CD8-positive, alpha-beta memory T cell (primary cell): ENCODE measurements around the gene HAUS6. TPM values are rescaled to one million over a fixed set of nuclear protein-coding genes. Genes with fewer than 3 reads are reported as not detected.
A peak's percentile ranks its signal among the peaks of the same experiment; 100 is the strongest.

Source experiments
- CTCF ChIA-PET: fragments of 350-600 bp; sonication (Branson Sonifier 250); formaldehyde crosslinking; loops from one replicate; lab custom pipeline; 2021; ENCODE audit warnings: antibody characterized with exemption; lab: Charles Lee
- POLR2A ChIA-PET: fragments of 350-600 bp; sonication (Branson Sonifier 250); formaldehyde crosslinking; loops from one replicate; lab custom pipeline; 2021; ENCODE audit warnings: antibody characterized with exemption; lab: Charles Lee
- DNase-seq, 5 donors: peaks; one replicate each; pipeline versions ENCODE4 v3.0.0 to v3.0.0-alpha.2; 2020 to 2022; ENCODE audit warnings: mixed read lengths in 1 of 5
- H3K27ac ChIP-seq: one replicate; pipeline ENCODE4 v1.7.0; 2013; ENCODE audit warnings: low read depth, mild to moderate bottlenecking, low read length, moderate library complexity
- H3K27me3 ChIP-seq: 2 replicates; pipeline ENCODE4 v1.7.0; 2013; ENCODE audit warnings: low read length, mild to moderate bottlenecking; ENCODE audit not compliant: insufficient read depth, poor library complexity, severe bottlenecking
- H3K36me3 ChIP-seq: 2 replicates; pipeline ENCODE4 v1.7.0; 2013; ENCODE audit warnings: mild to moderate bottlenecking, low read length, moderate library complexity; ENCODE audit not compliant: insufficient read depth
- H3K4me1 ChIP-seq: 2 replicates; pipeline ENCODE4 v1.7.0; 2013; ENCODE audit warnings: mild to moderate bottlenecking, low read length, moderate library complexity; ENCODE audit not compliant: insufficient read depth
- H3K4me3 ChIP-seq: 2 replicates; pipeline ENCODE4 v1.7.0; 2013; ENCODE audit warnings: mild to moderate bottlenecking, low read length
- H3K9me3 ChIP-seq: 2 replicates; pipeline ENCODE4 v1.7.0; 2013; ENCODE audit warnings: mild to moderate bottlenecking, low read length
- H3K27ac Mint-ChIP-seq, 8 donors: one replicate each; pipeline ENCODE4 v1.8.0; 2020 to 2021; ENCODE audit warnings: mixed read lengths in 8 of 8, mild to moderate bottlenecking in 6 of 8, inconsistent platforms in 3 of 8, moderate library complexity in 3 of 8
- H3K27me3 Mint-ChIP-seq, 2 donors: one replicate each; pipeline ENCODE4 v1.8.0; 2020 to 2021; ENCODE audit warnings: mixed read lengths in 2 of 2, mild to moderate bottlenecking in 1 of 2, moderate library complexity in 1 of 2
- H3K36me3 Mint-ChIP-seq, 3 donors: one replicate each; pipeline ENCODE4 v1.8.0; 2020 to 2021; ENCODE audit warnings: mixed read lengths in 3 of 3, inconsistent platforms in 1 of 3, mild to moderate bottlenecking in 1 of 3
- H3K4me1 Mint-ChIP-seq, 3 donors: one replicate each; pipeline ENCODE4 v1.8.0; 2020 to 2021; ENCODE audit warnings: mixed read lengths in 3 of 3, inconsistent platforms in 1 of 3, mild to moderate bottlenecking in 1 of 3
- H3K4me3 Mint-ChIP-seq, 7 donors: one replicate each; pipeline ENCODE4 v1.8.0; 2020 to 2021; ENCODE audit warnings: mixed read lengths in 7 of 7, mild to moderate bottlenecking in 6 of 7, moderate library complexity in 4 of 7, inconsistent platforms in 2 of 7
- H3K9me3 Mint-ChIP-seq, 5 donors: one replicate each; pipeline ENCODE4 v1.8.0; 2020 to 2022; ENCODE audit warnings: mixed read lengths in 5 of 5, mild to moderate bottlenecking in 3 of 5, moderate library complexity in 2 of 5, inconsistent platforms in 1 of 5
- polyA plus RNA-seq: library from polyadenylated mRNA; unstranded; fragments of 300-500 nt; fragmentation: Illumina TruSeq; gene quantifications from one replicate; pipeline ENCODE4 v1.2.3, GENCODE V29; 2021
- total RNA-seq, 2 experiments: library from RNA; stranded (reverse); gene quantifications; one replicate each; pipeline ENCODE4 v1.2.3, GENCODE V29; 2021

HAUS6 gene
- total and polyA plus RNA-seq, 3 experiments from 2014 or later: 6.2 to 36.3 (median 32.1) TPM

- Mint-ChIP-seq H3K27ac (peak within 1 kb of the TSS; percentile 91 to 99 (median 99)), H3K4me3 (peak within 1 kb of the TSS; percentile 96 to 98 (median 97)), H3K9me3 (no peaks in the 10 kb centered on the region), H3K27me3 (no peaks in the 10 kb centered on the region), H3K4me1 (peaks cover 43 to 61% (median 51%) of the 10 kb centered on the region in 3 donors), H3K36me3 (peaks cover under 1 to 19% (median 3%) of the 10 kb centered on the region in 3 donors)
- ChIA-PET CTCF (interaction anchor here (0.7 to 1.8 kb wide), 16 partner anchors 11 to 416 kb away, joined by 3 to 20 read pairs (median 4); partner anchors contain the start of gene SAXO1), POLR2A (interaction anchor here (0.5 to 1.3 kb wide), 10 partner anchors 53 to 393 kb away, joined by 3 to 9 read pairs (median 4); partner anchors contain the start of genes DENND4C and RPS6)
- H3K27me3 ChIP-seq: no peaks in the 10 kb centered on the region
- H3K4me3 ChIP-seq: peak within 1 kb of the TSS; percentile 87
- no peaks in the 10 kb centered on the region for H3K9me3 ChIP-seq
- peak; percentile 93 to 95 (median 94) for DNase-seq
- peak within 1 kb of the TSS; percentile 92 for H3K27ac ChIP-seq
- no peaks in the 10 kb centered on the region for H3K36me3 ChIP-seq
- peaks cover 38% of the 10 kb centered on the region for H3K4me1 ChIP-seq
Measured at GRCh38 chr9:19048966-19049916, 53.5 kb downstream of the HAUS6 start, which contains the start of gene RRAGA. Gene RRAGA (plus strand): TSS chr9:19049427. CDS start chr9:19049660, 233 bp downstream.

DNA sequence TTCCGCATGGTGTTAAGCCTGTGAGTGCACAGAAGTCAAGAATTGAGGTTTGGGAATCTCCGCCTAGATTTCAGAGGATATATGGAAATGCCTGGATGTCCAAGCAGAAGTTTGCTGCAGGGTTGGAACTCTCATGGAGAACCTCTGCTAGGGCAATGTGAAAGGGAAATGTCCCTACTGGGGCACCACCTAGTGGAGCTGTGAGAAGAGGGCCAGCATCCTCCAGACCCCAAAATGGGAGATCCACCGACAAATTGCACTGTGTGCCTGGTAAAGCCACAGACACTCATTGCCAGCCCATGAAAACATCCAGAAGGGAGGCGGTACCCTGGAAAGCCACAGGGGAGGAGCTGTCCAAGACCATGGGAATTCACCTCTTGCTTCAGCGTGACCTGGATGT is 66.1 kb downstream of the HAUS6 start:
- Mint-ChIP-seq H3K36me3 (peaks cover 0 to 3% (median 3%) of the 10 kb centered on the region in 3 donors), H3K4me1 (no peaks in the 10 kb centered on the region), H3K4me3 (no peak overlapping the region), H3K9me3 (no peaks in the 10 kb centered on the region), H3K27ac (peak overlapping the region in 1 of 8 donors; percentile 41), H3K27me3 (peaks cover 0 to 6% of the 10 kb centered on the region in 2 donors)
- no peak for DNase-seq
- ChIA-PET CTCF (interaction anchor here (0.7 to 1.1 kb wide), 2 partner anchors 12 to 181 kb away, joined by 3 read pairs; partner anchors contain the start of gene RRAGA), POLR2A (no interaction called here)
- no peak overlapping the region for H3K4me3 ChIP-seq
- H3K27ac ChIP-seq: no peak overlapping the region
- no peaks in the 10 kb centered on the region for H3K9me3 ChIP-seq
- no peaks in the 10 kb centered on the region for H3K36me3 ChIP-seq
- no peaks in the 10 kb centered on the region for H3K27me3 ChIP-seq
- no peaks in the 10 kb centered on the region for H3K4me1 ChIP-seq

DNA sequence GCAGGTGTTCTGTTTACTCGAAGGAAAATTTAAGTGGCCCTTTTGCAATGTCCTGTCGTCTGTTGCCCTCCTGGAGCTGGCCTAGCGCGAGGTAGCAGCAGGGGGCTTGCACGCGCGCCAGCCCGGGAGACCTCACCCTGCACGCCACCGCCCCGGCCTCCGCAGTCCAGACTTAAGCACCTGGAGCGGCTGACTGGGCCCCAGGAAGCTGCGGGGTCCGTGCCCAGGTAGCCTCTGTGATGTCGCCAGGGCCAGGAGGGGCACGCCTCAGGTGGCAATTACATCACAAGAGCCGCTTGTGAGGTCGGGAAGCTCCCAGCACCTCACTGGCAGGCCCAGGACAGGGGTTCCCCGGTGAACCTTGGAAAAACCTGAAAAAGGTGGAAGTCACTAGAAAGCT is 69.7 kb downstream of the HAUS6 start, which contains the start of gene SAXO1:
Gene SAXO1, minus strand, starts transcription at position 195 of the 400 bp plus-strand sequence. CDS start 301 bp downstream, outside the sequence.
- Histone ChIP-seq H3K27me3 (peaks cover 6% of the 10 kb centered on the region), H3K4me1 (no peaks in the 10 kb centered on the region), H3K9me3 (no peaks in the 10 kb centered on the region), H3K4me3 (no peak within 1 kb of the TSS), H3K27ac (no peak within 1 kb of the TSS), H3K36me3 (no peaks in the 10 kb centered on the region)
- Mint-ChIP-seq H3K4me1 (peaks cover 0 to 4% (median 1%) of the 10 kb centered on the region in 3 donors), H3K36me3 (peaks cover 0 to 3% (median 3%) of the 10 kb centered on the region in 3 donors), H3K27me3 (peaks cover 4 to 19% of the 10 kb centered on the region in 2 donors), H3K9me3 (peaks cover 0 to 2% (median 0%) of the 10 kb centered on the region in 5 donors), H3K4me3 (no peak within 1 kb of the TSS), H3K27ac (no peak within 1 kb of the TSS)
- ChIA-PET CTCF (interaction anchor here (1.3 kb wide), 1 partner anchor 16 kb away, joined by 4 read pairs; the partner anchor contains the start of gene RRAGA), POLR2A (interaction anchor here (0.6 kb wide), 1 partner anchor 130 kb away, joined by 6 read pairs; no protein-coding TSS in a partner anchor)
- no peak for DNase-seq

GRCh38 chr9:19032406-19032805 is 70.3 kb downstream of the HAUS6 start:
- Mint-ChIP-seq H3K27ac (no peak overlapping the region), H3K4me3 (no peak overlapping the region), H3K36me3 (peaks cover 0 to 3% (median 0%) of the 10 kb centered on the region in 3 donors), H3K4me1 (peaks cover 0 to 4% (median 1%) of the 10 kb centered on the region in 3 donors), H3K9me3 (peaks cover 0 to 2% (median 0%) of the 10 kb centered on the region in 5 donors), H3K27me3 (peaks cover 4 to 19% of the 10 kb centered on the region in 2 donors)
- POLR2A ChIA-PET: no interaction called here
- H3K36me3 ChIP-seq: no peaks in the 10 kb centered on the region
- peaks cover 6% of the 10 kb centered on the region for H3K27me3 ChIP-seq
- no peaks in the 10 kb centered on the region for H3K4me1 ChIP-seq
- no peak for DNase-seq
- H3K27ac ChIP-seq: no peak overlapping the region
- CTCF ChIA-PET: no interaction called here
- no peak overlapping the region for H3K4me3 ChIP-seq
- no peaks in the 10 kb centered on the region for H3K9me3 ChIP-seq

GRCh38 chr9:19030899-19031298 is 71.8 kb downstream of the HAUS6 start:
- H3K9me3 Mint-ChIP-seq: peaks cover 0 to 2% (median 0%) of the 10 kb centered on the region in 5 donors
- peak overlapping the region in 1 of 8 donors; percentile 26 for H3K27ac Mint-ChIP-seq
- H3K36me3 ChIP-seq: no peaks in the 10 kb centered on the region
- no peak overlapping the region for H3K4me3 Mint-ChIP-seq
- ChIA-PET POLR2A (no interaction called here), CTCF (no interaction called here)
- H3K9me3 ChIP-seq: no peaks in the 10 kb centered on the region
- H3K36me3 Mint-ChIP-seq: no peaks in the 10 kb centered on the region
- no peak overlapping the region for H3K4me3 ChIP-seq
- no peak for DNase-seq
- peaks cover 4 to 30% of the 10 kb centered on the region in 2 donors for H3K27me3 Mint-ChIP-seq
- H3K27me3 ChIP-seq: peaks cover 6% of the 10 kb centered on the region
- H3K27ac ChIP-seq: no peak overlapping the region
- H3K4me1 Mint-ChIP-seq: peaks cover 0 to 4% (median 1%) of the 10 kb centered on the region in 3 donors
- H3K4me1 ChIP-seq: no peaks in the 10 kb centered on the region

DNA sequence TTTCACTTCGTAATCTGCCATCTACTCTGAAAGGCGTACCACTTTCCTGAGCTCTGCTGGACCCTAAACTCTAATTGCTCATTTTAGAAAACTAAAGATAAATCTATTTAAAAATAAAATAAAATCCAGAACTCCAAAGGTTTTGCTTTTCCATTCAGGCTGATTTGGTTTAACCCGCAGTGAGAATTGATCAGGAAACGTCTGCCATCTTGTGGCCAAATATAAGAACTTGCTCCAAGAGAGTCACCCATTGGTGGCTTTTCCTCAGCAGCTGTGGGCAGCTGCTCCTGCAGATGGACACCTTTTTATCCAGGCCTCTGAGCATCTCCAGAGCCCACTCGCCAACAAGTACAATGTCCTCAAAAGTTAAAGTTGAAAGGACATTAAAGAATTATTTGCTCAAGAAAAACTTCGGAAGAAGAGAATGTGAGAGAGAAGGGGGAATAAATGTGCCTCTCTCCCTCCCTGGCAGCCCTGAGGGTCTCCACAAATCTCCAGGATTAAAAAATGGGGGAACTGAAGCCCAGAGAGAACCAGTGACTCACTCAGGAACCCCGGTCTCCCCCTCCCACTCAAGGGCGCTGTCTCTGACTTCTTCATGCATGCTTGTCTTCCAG is 73.8 kb downstream of the HAUS6 start:
- ChIA-PET POLR2A (no interaction called here), CTCF (interaction anchor here (0.9 to 2.5 kb wide), 7 partner anchors 10 to 774 kb away, joined by 3 to 10 read pairs (median 5); partner anchors contain the start of gene RRAGA)
- H3K9me3 ChIP-seq: no peaks in the 10 kb centered on the region
- peaks cover 6% of the 10 kb centered on the region for H3K27me3 ChIP-seq
- Mint-ChIP-seq H3K27ac (no peak overlapping the region), H3K9me3 (peaks cover 0 to 2% (median 0%) of the 10 kb centered on the region in 5 donors), H3K36me3 (no peaks in the 10 kb centered on the region), H3K4me1 (peaks cover 0 to 4% (median 1%) of the 10 kb centered on the region in 3 donors), H3K27me3 (peaks cover 4 to 26% of the 10 kb centered on the region in 2 donors), H3K4me3 (no peak overlapping the region)
- no peaks in the 10 kb centered on the region for H3K36me3 ChIP-seq
- no peak overlapping the region for H3K27ac ChIP-seq
- H3K4me3 ChIP-seq: no peak overlapping the region
- DNase-seq: peak in 1 of 5 donors; percentile 18
- no peaks in the 10 kb centered on the region for H3K4me1 ChIP-seq

DNA sequence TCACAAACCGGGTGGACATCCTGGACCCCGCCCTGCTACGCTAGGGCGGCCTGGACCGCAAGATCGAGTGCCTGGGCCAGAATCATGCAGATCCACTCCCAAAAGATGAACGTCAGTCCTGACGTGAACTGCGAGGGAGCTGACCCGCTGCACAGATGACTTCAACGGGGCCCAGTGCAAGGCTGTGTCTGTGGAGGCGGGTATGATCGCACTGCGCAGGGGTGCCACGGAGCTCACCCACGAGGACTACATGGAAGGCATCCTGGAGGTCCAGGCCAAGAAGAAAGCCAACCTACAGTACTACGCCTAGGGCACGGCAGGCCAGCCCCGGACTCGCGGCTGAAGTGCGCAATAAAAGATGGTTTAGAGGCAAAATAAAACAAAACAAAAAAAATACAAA is 74.9 kb downstream of the HAUS6 start:
- Histone ChIP-seq H3K9me3 (no peaks in the 10 kb centered on the region), H3K4me3 (no peak overlapping the region), H3K4me1 (no peaks in the 10 kb centered on the region), H3K27ac (no peak overlapping the region), H3K27me3 (peaks cover 6% of the 10 kb centered on the region), H3K36me3 (no peaks in the 10 kb centered on the region)
- ChIA-PET POLR2A (no interaction called here), CTCF (interaction anchor here (1.2 to 2.5 kb wide), 4 partner anchors 9 to 437 kb away, joined by 4 to 8 read pairs (median 4); no protein-coding TSS in a partner anchor)
- Mint-ChIP-seq H3K4me1 (peaks cover 0 to 4% (median 1%) of the 10 kb centered on the region in 3 donors), H3K36me3 (no peaks in the 10 kb centered on the region), H3K4me3 (no peak overlapping the region), H3K9me3 (peaks cover 0 to 2% (median 0%) of the 10 kb centered on the region in 5 donors), H3K27ac (no peak overlapping the region), H3K27me3 (peaks cover 6 to 31% of the 10 kb centered on the region in 2 donors)
- DNase-seq: no peak
